ENCODE measurements around the gene ANKRD12. TPM values are rescaled to one million over a fixed set of nuclear protein-coding genes. Genes with fewer than 3 reads are reported as not detected.
A peak's percentile ranks its signal among the peaks of the same experiment; 100 is the strongest.

The ANKRD12 gene
- total RNA-seq, 1 donor from 2014 or later, result 9.2 TPM

DNA sequence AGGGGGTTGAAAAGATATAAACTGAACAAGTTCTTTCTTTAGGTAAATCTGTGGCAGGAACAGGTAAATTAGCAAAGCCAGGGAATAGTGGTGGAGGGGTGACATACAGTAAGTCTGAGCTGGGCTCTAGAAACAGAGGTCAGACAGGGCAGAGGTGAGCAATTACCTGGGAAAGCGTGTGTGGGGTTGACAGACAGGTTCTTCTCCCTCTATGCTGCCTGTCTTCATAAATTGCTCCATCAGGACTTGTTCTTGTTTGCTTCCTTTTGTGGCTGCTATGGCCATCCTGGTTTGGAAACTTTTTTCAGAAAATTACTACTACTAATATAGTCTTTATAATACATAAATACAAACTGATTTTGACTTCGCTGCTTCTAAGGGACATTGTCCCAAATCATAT, 3.4 kb upstream of the ANKRD12 start:
- FAIRE-seq, result no peak
- Histone ChIP-seq H3K27me3 (ENCODE audit: control insufficient read depth, insufficient read depth, low read length) (no peaks in the 10 kb centered on the region), H3K4me3 (ENCODE audit: low read depth, low read length) (no peak overlapping the region), H3K36me3 (ENCODE audit: control insufficient read depth, insufficient read depth, low read length) (peaks cover 3% of the 10 kb centered on the region)
- TF ChIP-seq CTCF (IDR thresholded peaks at IDR 0.05; ENCODE audit: insufficient read depth, low read length, severe bottlenecking), result no peak
- peak; percentile 53 for DNase-seq (ENCODE audit: low read depth)

DNA sequence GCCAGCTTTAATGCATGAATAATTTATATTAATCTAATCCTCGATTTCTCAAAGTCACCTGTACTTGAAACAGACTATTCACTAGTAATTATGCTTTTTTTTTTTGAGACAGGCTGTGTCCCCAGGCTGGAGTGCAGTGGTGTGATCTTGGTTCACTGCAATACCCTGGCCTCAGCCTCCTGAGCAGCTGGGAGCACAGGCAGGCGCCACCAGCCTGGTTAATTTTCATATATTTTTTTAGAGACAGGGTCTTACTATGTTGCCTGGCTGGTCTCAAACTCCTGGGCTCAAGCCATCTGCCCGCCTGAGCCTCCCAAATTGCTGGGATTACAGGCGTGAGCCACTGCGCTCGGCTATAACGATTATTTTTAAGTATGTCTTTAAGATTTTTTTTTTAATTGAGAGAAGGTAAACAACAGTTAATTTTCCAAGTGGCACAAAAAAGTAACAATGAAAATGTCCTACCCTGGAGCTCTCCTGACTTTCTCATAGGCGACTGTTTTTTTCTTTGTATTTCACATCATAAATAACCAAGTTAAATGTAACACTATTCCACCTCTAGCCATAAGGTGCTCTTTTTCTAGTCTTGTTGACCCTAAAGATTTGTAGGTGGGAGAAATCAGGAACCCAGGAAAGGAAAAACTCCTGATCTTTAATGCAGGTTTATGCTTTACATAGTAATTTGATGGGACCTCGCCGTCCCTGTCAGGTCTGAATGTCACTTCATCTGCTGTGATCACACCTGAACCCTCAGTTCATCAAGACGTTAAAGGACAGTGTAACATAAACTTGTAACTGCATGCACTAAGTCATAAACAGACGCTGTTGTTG, 1.3 kb upstream of the ANKRD12 start:
- FAIRE-seq (no peak), DNase-seq (ENCODE audit: low read depth) (no peak)
- TF ChIP-seq CTCF (IDR thresholded peaks at IDR 0.05; ENCODE audit: insufficient read depth, low read length, severe bottlenecking), result no peak
- H3K36me3 ChIP-seq (ENCODE audit: control insufficient read depth, insufficient read depth, low read length), result peaks cover 1% of the 10 kb centered on the region
- H3K4me3 ChIP-seq (ENCODE audit: low read depth, low read length), result peak overlapping the region; percentile 90
- H3K27me3 ChIP-seq (ENCODE audit: control insufficient read depth, insufficient read depth, low read length), result no peaks in the 10 kb centered on the region

DNA sequence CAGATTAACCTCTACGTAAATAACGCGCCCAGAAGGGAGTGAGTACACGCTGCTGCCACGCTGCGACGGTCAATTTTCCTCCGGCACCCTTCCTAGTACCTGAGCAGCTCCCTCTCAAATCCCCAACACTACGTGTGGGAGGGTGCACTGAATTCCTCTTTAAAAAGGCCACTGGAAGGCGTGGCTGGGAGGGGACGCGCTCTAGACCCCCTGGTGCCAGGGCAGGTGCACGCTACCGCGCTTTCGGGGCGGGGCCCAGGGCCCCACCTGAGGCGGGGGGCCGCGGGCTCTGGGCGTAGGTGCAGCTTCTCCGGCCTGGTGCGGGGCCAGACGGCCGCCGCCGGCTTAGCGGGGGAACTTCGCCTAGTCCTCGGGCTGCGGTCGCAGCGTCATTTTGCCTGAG, 668 bp upstream of the ANKRD12 start:
- Histone ChIP-seq H3K4me3 (ENCODE audit: low read depth, low read length) (peak overlapping the region; percentile 90), H3K36me3 (ENCODE audit: control insufficient read depth, insufficient read depth, low read length) (no peaks in the 10 kb centered on the region), H3K27me3 (ENCODE audit: control insufficient read depth, insufficient read depth, low read length) (no peaks in the 10 kb centered on the region)
- DNase-seq (ENCODE audit: low read depth) (peak; percentile 53), FAIRE-seq (no peak)
- no peak for TF ChIP-seq CTCF (IDR thresholded peaks at IDR 0.05; ENCODE audit: insufficient read depth, low read length, severe bottlenecking)

DNA sequence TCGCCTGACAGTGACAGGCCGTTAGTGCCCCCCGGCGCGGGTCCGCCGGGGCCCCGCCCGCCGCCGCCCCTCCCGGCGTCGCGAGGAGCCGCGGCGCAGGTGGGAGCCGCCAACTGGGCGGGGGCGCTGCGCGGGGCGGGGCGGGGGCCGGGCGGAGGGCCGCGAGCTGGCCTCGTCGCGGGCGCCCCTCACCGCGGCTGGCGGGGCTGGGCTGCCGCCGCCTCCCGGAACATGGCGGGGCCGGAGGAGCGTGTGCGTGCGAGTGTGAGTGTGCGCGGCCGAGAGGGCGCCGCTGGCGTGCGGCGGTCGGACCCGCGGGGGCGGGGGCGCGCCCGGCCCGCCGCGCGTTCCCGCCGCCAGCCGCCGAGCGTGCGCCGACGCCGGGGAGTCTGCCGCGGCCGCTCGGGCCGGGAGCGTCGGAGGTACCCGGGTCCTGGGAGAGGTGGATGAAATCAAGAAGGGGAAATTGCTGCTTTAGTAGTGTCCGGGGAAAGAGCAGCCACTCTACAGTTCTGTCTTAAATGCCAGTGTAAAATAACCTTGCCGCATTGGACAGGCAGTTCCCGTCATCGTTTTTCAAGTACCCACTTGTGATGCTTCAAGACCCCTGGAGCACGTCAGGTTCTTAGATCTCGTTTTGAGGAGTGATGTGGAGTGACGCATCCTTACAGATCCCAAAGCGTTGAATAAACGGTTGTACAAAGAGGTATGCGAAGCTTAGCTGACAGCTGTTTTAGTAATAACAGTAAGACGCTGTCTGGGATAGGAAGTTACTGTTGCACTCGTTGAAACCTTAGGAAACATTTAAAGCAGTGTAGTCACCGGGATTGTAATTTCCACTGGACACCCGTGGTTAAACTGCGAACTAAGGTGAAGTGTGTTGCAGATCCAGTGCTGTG, 836 bp downstream of the ANKRD12 start:
- Histone ChIP-seq H3K36me3 (ENCODE audit: control insufficient read depth, insufficient read depth, low read length) (no peaks in the 10 kb centered on the region), H3K4me3 (ENCODE audit: low read depth, low read length) (peak overlapping the region; percentile 90), H3K27me3 (ENCODE audit: control insufficient read depth, insufficient read depth, low read length) (no peaks in the 10 kb centered on the region)
- FAIRE-seq, result no peak
- no peak for TF ChIP-seq CTCF (IDR thresholded peaks at IDR 0.05; ENCODE audit: insufficient read depth, low read length, severe bottlenecking)
- DNase-seq (ENCODE audit: low read depth), result peak; percentile 82

DNA sequence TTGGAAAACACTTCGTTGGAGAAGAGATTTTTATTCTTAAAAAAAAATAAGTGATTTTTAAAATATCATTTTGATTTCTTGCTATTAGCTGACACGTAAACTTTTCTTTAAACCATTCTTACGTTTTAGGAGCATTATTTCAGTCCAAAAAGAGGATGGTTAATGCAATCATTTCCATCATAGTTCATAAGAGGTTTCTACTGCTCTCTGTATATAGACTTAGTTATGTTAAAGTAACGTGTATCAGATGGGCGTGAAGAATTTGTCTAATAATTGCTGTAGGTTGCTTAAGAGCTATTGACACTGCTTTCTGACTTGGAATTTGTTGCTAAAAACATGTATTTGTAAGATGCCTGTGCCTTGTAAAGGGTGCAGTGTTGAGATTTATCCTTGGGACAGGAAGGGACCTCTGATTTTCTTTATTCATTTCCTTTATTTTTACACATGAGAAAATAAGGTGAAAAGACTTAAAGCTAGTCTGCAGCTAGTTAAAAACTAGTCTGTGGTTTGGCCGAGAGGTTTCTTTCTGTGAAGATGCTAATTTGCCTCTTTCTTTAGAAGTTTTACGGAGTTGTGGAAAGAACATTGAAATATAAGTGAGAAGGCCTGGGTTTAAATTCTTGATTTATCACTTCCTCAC, 2.9 kb downstream of the ANKRD12 start:
- H3K4me3 ChIP-seq (ENCODE audit: low read depth, low read length), result no peak overlapping the region
- TF ChIP-seq CTCF (IDR thresholded peaks at IDR 0.05; ENCODE audit: insufficient read depth, low read length, severe bottlenecking), result no peak
- FAIRE-seq (no peak), DNase-seq (ENCODE audit: low read depth) (no peak)
- no peaks in the 10 kb centered on the region for H3K27me3 ChIP-seq (ENCODE audit: control insufficient read depth, insufficient read depth, low read length)
- H3K36me3 ChIP-seq (ENCODE audit: control insufficient read depth, insufficient read depth, low read length), result no peaks in the 10 kb centered on the region

Measured in bronchial epithelial cell (primary cell).